HG02885 (cell line): ENCODE results near the gene PHF5A.
A peak's percentile ranks its signal among the peaks of the same experiment; 100 is the strongest.
"Not testable (repeated sequence)": the region's sequence is repeated elsewhere in the genome, so short reads cannot be mapped to it uniquely, and the experiment has no call there.

ENCODE experiments used
- ATAC-seq: cut with Tn5 transposase; IDR thresholded peaks from one replicate; pipeline ENCODE4 v1.9.1; 2021; ENCODE audit warnings: mild to moderate bottlenecking; ENCODE audit not compliant: unreplicated experiment, poor library complexity

The PHF5A gene

DNA sequence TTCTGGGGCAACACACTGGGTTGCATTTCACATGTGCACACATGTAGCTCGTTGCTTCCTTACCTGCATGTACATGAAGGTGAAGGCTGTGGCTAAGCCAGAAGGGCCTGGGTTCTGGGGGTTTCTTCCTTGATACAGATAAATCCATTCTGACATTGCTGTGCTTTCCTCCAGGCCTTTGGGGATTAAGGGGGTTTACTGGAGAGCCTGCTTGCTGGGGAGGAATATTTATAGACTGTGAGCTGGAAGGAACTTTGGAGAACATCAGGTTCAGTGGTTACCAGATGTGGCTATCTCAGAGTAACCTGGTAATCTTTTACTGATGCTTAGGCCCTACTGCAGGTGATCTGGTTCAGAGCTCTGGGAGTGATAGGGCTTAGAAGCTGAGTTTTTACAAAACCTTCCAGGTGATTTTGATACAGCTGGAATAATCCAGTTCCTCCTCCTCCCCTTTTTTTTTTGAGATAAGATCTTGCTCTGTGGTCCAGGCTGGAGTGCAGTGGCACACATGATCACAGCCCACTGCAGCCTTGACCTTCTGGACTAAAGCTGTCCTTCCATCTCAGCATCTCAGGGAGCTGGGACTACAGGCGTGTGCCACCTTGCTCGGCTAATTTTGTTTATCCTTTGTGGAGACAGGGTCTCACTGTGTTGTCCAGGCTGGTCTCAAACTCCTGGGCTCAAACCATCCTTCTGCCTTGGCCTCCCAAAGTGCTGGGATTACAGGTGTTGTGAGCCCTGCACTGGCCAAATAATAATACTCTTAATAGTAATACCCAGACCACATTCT is 20.3 kb upstream of the PHF5A start:
- no peak for ATAC-seq

GRCh38 chr22:41488076-41488475 is 19.6 kb upstream of the PHF5A start:
- no peak for ATAC-seq

DNA sequence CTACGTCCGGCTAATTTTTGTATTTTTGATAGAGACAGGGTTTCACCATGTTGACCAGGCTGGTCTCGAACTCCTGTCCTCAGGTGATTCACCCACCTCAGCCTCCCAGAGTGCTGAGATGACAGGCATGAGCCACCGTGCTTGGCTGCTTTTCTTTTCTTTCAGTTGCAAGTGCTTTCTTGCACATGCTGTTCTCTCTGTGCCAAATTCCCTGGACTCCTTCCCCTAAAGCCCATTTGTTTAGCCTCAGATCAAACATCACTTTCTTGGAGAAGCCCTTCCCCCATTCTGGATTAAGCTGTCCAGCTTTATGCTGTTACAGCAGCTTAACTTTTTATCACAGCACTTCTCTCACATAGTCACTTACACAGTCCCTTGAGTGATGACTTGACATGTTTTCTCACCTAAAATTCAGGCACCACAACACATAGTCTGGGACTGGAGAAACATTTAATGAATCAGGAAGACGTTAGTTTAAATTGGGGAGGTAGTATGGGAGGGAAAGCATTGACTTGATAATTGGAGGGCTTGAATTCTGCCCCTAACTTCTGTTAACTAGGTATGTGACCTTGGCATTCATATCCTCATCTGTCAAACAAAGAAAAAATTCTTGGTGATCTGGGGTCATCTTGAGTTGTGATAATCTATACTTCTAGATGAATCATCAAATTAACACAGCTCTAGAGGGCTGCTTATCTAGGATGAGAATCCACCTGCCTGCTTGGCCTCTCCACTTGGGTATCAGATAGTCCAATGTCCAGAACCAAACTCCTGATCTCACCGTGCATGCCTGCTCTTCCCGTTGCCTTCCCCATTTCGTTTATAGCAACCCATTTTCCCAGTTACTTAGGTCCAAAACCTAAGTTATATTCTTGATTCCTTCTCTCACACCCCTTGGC is 18.8 kb upstream of the PHF5A start:
- no peak for ATAC-seq

DNA sequence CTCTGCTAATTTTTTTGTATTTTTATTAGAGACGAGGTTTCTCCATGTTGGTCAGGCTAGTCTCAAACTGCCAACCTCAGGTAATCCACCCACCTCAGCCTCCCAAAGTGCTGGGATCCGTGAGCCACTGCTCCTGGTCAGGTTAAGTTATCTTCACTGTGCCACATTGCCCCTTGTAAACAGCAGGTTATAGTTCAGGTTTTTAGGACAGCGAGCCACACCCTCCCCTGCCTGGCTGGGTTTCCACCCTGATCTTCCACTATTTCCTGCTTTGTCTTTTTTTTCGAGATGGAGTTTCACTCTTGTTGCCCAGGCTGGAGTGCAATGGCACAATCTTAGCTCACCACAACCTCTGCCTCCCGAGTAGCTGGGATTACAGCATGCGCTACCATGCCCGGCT is 16.5 kb upstream of the PHF5A start:
- ATAC-seq: no peak

DNA sequence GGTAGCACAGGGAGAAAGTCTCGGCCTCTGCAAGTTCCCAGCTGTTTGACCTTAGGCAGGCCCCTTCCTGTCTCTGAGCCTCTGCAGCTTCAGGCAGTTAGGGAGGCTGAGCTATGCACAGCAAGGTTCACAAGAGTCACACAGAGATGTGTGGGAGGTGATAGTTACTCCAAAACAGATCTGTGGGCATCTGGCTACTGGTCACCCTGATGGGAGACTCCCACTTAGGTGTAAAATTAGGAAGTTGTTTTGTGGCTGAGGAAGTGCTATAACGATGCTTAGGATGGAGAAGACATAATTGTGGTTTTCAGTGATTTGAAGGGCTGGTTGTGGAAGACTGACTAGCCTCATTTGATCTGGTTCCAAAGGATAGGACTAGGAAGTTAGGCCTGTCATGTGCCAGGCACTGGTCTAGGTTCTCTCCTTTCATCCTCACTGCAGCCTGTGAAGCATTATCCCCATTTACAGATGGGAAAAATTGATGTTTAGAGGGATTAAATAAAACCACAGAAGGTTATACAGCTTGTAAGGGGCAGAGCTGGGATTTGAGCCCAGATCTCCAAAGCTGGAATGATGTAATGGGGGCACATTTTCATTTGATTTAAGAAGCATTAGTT is 13.9 kb upstream of the PHF5A start:
- ATAC-seq: no peak

DNA sequence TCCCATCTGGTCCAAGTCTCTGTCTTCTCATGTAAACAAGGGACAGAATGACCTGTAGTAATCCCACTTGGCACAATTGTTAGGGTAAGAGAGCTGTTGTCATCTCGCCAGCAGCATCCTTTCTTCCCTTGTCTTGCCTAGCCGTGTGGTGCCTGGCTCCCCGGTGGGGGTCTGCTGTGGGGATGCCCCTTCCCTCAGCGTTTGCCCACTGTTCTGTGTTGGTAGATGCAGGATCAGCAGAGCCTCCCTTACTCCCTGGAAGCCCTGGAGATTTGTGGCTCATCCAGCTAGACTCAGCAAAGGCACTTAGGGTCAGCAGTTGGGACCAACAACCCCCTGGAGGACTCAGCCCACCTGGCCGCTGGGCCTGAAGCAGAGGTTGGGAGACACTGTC is 13.4 kb upstream of the PHF5A start:
- ATAC-seq: no peak

GRCh38 chr22:41481131-41481830 is 12.8 kb upstream of the PHF5A start:
- ATAC-seq: no peak

- ATAC-seq: no peak
Observed at GRCh38 chr22:41480397-41480735, 11.9 kb upstream of the PHF5A start.

DNA sequence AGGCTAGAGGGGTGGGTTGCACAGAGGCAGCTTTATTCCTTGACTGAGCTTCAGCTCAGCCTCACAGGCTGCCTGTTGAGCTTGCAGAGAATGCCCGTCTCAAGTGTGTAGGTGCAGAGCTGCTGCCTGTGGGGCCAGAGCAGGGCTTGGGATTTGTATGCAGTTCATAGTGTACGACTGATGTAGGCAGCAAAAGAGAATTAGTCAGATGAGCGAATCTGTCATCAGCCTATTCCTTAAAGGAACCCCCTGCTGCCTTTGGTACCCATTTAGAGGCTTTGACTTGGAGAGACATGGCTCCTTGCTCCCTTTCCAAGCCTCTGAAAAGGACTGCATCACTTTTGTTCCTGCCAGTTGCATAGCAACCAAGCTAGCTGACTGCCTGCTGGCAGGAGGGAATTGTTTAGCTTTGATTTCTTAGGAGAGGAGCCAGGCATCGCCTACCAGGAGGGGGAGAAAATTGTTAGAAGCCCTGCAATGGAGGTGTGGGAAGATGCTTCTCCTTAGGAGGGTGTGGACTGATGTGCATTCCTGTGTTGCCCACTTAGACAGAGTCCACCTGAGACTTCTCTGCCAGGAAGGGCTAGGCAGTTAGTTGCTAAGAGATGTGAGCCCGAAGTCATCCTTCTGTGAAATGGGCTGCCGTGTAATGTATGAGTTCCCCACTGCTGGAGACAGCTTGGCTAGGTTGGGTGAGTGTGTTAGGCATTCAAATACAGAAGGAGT is 11.3 kb upstream of the PHF5A start:
- no peak for ATAC-seq

DNA sequence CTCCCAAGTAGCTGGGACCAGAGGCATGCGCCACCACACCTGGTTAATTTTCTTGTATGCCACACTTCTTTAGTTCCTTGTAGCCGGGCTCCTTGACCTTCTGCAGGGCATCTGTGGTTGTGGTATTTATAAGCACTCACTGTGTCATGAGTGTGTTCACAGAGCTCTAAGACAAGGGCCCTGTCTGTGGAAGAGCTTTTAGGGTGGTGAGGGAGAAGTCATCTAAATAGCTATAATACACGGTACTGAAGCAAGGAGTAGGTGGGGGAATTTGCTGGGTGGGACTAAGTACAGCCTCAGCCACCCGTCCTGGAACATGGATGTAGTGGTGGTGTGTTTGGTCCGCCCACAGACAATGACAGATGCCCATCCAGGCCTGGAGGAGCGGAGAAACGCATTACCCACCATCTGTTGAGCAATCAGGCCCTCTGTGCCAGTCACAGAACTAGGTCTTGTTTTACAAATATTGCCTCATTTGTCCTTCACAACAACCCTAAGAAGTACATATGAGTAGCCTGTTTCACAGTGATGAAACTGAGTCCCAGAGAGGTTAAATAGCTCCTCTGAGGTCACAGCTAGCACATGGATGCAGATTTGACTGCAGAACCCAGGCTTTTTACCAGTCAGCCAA is 10.5 kb upstream of the PHF5A start:
- ATAC-seq: no peak

DNA sequence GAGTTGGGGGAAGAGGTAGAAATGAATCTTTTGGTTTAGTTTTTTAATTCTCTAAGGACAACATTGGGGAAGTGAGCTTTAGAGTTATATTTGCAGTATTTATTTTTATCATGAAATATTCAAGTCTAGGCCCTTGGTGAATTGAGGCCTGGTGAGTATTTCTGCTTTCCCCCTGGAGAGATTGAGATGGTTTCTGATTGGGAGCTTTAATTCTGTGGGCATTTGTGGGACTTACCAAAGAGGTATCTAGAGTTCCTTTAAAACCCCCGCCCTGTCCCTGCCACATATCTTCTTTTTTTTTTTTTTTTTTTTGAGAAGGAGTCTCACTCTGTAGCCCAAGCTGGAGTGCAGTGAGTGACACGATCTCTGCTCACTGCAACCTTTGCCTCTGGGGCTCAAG is 10.0 kb upstream of the PHF5A start:
- ATAC-seq: no peak

- ATAC-seq: no peak
Observed at GRCh38 chr22:41474872-41475451, 6.5 kb upstream of the PHF5A start.

DNA sequence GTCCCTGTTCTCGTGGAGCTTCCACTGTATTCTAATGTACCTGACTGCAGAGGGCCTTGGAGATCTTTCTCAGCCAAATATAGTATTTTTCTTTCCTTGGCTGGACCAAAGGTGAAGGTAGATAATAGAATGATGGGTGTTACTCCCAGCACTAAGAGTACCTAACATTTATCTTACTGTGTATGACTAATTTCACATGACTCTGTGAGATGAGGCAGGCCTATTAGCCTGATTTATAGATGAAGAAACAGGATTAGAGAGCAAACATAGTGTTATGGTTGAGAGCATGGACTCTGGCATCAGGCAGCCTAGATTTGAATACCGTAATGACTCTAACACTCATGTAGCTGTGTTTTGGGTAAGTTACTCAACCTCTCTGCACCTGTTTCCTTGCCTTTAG is 3.1 kb upstream of the PHF5A start:
- ATAC-seq: no peak

DNA sequence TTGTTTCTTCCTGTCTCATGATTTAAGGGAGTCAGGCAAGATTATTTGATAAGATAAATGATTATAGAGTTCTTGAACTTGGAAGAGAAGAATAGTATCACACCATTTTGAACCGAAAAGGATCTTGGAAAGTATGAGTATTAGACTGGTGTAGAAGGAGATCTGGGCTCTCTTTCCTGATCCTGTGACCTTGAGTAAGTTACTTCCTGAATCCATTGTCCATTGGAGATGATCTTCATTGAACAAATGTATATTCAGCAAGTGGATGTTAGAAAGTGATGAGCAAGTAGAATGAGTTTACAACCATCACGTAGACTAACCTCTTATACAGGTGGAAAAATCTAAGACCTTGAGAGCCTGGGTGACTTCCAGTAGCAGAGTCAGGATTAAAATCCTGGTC is 2.4 kb upstream of the PHF5A start:
- no peak for ATAC-seq

DNA sequence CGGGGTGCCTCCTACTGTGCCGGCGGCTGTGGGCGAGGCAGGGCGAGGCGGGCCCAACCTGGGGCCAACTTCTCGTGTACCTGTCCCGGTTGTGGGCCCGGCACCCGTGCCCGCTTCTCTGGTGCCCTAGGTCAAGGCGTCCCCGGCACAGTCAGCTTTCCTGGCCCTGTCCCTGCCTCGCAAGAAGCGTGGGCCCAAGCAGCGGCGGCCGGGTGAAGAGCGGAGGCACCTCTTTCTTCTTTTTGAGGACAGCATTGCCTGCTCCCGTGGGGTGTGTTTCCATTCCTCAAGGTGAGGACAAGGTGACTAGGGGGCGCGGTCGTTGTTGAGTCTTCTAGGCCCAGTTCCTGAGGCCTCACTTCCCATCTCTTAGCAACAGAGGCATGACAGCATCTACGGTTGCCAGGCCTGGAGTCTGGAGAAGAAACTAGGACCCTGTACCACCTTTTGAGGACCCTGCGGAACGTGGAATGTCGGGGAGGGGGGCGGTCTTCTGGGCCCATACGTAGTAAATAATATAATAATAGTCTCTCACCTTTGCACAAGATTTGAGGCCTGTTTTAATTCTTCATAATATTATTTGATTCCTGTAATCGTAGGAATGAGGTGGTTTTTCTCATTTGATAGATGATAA is 843 bp upstream of the PHF5A start:
- ATAC-seq: peak; percentile 5

DNA sequence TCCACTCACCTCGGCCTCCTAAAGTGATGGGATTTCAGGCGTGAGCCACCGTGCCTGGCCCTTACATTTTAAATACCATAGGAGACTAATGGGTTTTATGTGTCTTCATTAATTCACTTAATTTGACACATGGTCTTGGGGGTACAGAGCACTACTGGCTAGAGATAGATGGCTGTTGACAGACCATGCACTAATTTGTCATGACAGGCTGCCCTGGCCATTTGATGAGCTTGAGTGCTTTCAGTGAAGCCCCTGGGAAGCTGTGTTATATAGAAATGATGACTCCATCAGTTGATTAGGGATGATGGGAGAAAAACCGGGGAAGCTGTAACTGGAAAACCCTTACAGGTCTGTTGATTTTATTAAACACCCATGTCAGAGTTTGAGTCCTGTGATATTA is 6.6 kb downstream of the PHF5A start:
- ATAC-seq: no peak

DNA sequence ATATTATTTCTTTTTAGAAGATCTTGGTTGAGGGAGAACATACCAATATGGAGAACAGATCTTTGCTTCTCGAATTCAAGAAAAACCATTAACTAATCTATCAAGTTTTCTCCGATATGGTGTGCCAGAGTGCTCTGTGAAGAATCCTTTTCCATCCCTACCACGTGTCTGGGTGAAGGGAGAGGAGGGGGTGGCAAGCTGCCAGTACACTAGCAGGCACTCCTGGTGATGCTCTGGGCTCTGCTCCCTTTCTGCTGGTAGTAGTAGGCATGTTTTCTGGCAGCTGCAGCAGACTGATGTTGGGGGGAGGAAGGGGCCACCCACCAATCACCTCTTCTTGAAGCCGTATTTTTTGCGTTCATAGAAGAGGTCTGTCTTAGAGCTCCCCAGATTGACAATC is 8.4 kb downstream of the PHF5A start:
- not testable (repeated sequence) for ATAC-seq

- ATAC-seq: no peak
Observed at GRCh38 chr22:41459431-41459830, 9.1 kb downstream of the PHF5A start.
